HG03095 (cell line): ENCODE results near the gene ASIC3.
A peak's percentile ranks its signal among the peaks of the same experiment; 100 is the strongest.

Experiments
- ATAC-seq: cut with Tn5 transposase; IDR thresholded peaks from one replicate; pipeline ENCODE4 v1.9.1; 2021; ENCODE audit warnings: moderate library complexity; ENCODE audit not compliant: unreplicated experiment

The ASIC3 gene

GRCh38 chr7:151056666-151057505 lies 8.6 kb downstream of the ASIC3 start:
- no peak for ATAC-seq

DNA sequence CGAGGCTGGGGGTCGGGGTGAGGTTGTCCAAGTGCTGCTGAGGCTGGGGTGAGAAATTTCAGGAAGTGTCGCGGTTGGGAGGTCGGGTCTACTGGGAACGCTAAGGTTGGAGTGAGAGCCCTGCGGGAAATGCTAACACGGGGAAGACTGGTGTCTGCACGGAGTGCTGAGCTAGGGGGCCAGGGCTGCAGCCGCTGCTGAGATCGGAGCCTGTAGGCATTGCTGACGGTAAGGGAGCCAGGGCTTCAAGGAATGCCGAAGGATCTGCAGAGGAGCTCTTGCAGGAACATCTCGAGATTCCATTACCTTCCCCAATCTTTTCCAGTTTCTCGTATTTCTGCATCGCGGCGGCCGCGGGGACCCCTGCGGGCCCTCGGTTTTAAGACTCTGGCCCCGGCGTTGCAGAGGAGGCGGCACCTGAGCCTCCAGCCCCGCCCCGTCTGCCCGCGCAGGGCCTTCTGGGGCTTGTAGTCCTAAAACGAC lies 9.2 kb downstream of the ASIC3 start, which contains the start of gene CDK5:
CDK5 (minus strand) TSS at position 392 of the 483 bp plus-strand sequence; CDS start at position 343, 49 bp downstream.
- peak; percentile 3 for ATAC-seq

DNA sequence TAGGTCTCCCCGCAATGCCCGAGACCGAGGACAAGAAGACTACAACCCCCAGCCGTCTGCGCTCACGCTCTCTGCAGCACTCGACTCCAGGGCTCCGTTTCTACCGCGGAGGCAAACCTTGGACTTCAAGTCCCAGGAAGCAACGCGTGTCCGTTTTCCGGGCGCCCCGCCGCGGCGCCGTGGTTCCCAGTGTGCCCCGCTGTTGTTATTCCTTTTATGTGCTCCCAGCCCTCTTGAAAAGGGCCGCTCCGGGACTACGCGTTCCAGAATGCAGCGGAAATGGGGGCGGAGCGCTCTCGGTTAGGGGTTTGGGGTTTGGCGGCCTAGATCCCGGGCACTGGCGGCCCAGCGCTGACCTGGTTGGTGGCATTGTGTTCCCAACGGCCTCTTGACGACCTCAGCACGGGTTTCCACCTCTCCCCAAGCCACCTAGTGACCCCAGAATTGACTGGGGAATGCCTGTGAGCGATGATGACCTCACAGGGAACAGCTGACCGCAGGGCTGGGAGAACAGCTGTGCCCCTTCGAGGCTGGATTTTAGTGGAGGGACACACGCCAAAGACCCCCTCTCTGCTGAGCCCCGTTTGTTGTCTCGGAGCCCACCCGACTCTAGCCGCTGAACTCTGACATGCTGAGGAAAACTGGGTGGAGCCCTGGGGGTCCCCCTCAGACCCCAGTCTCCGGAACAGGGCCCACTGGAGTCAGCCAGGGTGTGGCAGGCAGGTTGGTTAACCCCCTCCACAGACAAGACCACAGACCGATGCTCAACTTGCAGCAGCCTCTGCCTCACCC lies 9.9 kb downstream of the ASIC3 start:
- ATAC-seq = peak; percentile 89

- no peak for ATAC-seq
Measured at GRCh38 chr7:151058781-151059366, 10.5 kb downstream of the ASIC3 start.

- ATAC-seq = peak; percentile 26
Measured at GRCh38 chr7:151059367-151060112, 11.2 kb downstream of the ASIC3 start, which contains the start of gene SLC4A2. TSS of gene SLC4A2 (plus strand) at chr7:151059589. CDS start at chr7:151061988, 2,399 bp downstream.

GRCh38 chr7:151060113-151060415 lies 11.7 kb downstream of the ASIC3 start:
- ATAC-seq = no peak

DNA sequence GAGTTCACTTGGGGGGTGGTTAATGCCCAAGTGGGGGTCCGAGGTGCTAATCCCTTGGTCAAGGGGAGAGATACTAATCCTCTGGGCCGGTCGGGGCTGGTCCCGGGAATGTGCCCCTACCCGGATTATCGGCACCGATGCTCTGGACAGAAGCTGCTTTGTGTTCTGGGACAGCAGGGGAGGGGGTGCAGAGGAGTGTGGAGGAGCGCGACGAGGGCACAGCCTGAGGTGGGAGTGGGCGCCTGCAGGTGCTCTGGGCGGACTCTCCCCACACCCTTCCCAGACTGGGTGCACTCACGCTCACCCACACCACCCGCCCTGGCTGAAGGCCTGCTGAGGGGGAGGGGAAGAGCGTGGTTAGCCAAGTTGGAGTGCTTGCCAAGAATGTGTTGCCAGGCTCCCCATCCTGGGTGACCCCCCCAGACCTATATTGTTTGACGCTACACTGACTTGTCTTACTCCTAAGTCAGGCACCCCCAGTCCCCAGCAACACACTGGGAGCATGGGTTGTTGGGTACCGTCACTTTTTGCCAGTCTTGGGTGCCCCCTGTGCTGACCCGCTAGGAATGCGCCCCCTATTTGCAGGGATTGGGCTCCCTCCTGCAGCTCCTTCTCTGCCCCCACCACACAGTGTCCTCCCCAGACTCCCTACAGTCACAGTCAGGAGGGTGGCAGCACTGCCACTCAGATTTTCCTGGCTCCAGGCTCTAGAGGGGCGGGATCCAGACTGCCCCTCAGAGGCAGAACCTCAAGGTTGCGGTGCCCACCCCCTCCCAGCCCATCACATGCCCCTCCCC lies 12.3 kb downstream of the ASIC3 start:
- ATAC-seq = no peak

DNA sequence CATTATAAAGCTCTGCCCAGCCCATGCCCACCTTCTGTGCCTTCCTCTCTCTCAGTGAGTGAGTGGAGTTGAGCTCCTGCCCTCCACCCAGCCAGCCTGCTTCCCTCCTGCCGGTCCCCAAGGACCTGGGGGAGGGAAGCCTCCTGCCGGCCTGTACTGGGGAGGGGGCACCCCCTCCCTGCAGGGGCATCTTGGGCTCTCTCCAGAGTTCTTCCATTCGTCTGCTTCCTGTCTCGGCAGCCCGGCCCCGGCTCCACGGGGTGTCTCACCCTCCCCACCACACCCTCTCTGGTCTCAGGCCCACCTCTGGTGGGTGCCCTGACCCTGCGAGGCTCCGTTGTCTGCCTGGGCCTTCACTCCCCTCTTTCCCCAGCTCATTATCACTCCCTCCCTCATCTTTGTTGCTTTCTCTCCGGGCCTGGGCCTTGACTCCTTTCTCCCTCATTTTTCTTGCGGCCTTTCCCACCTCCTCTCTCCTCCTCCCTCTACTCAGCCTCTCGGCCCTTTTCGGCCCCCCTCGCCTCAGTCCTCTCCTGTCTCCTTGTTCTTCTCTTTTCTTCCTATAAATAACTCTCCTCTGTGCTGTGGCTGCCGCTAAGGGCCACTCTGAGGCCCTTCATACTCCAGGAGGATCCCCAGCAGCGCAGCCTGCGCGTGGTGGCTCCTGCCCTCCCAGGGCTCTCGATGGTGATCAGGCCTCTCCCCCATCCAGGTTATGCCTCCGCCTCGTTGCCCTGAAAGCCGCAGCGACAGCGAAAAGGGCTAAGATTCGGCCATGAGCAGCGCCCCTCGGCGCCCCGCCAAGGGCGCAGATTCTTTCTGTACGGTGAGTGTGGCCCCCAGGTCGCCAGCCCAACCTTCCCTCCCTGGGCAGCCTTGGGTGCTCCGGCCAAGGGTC lies 13.1 kb downstream of the ASIC3 start:
- no peak for ATAC-seq

- no peak for ATAC-seq
Measured at GRCh38 chr7:151062111-151062398, 13.7 kb downstream of the ASIC3 start.

DNA sequence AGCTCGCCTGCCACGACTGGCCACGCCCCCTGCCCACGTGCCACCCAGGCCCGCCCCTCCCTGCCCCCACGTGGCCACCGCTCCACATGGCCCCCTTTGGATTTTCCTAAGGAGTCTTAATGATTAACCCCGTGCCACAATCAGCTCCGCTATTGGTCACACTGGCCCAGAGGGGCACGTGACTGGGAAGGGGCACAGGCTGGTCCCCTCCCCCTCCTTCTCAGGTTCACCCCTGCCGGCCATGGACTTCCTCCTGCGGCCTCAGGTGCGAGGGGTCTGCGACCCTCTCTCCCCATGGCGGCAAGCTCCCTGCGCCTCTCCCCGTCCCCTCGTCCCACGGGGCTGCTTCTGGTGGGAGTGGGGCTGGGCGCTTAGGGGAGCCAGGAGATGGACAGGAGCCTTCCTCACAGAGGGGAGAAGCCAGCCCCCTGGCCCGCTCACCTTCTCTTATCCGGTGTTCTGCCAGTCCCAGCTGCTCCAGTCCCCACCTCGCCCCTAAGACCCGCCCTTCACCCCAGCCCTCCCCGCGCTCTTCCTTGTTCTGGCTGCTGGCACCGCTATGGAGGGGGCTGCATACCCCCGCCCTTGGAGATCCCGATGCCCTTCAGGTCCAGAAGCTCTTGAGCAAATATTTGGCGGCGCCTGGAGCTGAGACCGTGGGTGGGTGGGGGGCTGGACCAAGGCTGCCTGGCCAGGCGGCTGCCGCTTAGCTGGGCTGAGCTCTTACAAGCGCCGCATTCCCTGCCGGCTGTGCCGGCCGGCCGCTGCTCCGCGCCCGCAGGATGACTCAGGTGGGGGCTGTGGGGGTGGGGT lies 14.3 kb downstream of the ASIC3 start:
- ATAC-seq = no peak

DNA sequence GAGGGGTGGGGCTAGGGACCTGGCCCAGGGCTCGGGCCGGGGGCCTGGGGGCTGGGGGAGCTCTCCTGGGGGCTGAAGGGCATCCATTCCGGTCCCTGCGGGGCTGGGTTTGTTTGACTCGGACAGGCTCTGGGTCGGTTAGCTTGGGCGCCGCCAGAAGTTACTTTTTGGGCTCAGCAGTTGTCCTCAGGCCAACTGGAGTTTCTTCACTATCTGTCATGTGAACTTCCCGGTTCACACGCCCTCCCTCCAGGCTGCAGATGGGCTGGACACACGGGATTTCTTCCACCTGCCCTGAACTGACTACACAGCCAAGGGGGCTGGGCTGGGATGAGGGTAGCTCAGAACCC lies 14.9 kb downstream of the ASIC3 start:
- no peak for ATAC-seq

- ATAC-seq = no peak
Measured at GRCh38 chr7:151064454-151064853, 16.1 kb downstream of the ASIC3 start.

GRCh38 chr7:151064993-151065392 lies 16.7 kb downstream of the ASIC3 start:
- ATAC-seq = no peak

DNA sequence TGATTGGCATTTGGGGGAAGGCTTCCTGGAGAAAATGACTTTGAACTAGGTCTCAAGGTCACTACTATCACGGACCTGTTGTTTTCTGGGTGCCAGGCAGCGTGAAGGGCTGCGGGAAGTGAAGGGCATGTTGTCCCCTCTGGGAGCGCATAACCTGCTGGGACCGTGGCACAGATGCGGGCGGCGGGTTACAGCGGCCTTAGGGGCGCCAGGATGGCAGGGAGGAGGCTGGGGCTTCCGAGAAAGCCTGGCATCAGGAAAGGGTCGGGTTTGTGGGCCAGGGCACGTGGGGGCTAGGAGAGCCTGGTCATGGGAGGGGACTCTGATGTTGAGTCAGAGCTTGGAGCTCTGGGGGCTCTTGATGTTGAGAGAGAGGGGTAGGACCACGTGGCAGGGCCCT lies 17.2 kb downstream of the ASIC3 start:
- ATAC-seq = no peak

- ATAC-seq = no peak
Measured at GRCh38 chr7:151066273-151066974, 18.1 kb downstream of the ASIC3 start.

DNA sequence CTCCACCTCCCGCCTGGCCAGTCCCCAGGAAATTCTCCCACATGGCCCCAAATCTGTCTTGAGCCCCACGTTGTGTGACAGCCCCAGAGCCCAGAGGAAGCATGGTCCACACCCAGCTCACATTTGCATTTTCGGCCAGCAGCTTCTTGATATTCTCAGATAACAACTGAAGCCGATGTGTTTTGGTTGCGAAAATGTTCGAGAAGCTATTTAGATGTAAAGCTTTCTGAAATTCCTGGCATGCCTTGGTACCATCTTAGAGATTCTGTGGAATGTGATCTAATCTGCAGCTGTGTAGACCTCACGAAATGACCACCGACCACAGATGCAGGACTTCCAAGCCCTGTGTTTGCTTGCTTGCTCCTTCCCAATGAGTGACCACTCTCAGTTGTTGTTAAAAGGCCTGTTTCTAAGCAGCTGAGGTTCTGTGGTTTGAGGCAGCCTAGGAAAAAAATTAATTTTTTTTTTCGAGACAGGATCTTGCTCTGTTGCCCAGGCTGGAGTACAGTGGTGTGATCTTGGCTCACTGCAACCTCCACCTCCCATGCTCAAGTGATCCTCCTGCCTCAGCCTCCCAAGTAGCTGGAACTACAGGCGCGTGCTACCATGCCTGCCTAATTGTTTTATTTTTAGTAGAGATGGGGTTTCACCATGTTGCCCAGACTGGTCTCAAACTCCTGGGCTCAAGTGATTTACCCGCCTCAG lies 19.9 kb downstream of the ASIC3 start:
- no peak for ATAC-seq

DNA sequence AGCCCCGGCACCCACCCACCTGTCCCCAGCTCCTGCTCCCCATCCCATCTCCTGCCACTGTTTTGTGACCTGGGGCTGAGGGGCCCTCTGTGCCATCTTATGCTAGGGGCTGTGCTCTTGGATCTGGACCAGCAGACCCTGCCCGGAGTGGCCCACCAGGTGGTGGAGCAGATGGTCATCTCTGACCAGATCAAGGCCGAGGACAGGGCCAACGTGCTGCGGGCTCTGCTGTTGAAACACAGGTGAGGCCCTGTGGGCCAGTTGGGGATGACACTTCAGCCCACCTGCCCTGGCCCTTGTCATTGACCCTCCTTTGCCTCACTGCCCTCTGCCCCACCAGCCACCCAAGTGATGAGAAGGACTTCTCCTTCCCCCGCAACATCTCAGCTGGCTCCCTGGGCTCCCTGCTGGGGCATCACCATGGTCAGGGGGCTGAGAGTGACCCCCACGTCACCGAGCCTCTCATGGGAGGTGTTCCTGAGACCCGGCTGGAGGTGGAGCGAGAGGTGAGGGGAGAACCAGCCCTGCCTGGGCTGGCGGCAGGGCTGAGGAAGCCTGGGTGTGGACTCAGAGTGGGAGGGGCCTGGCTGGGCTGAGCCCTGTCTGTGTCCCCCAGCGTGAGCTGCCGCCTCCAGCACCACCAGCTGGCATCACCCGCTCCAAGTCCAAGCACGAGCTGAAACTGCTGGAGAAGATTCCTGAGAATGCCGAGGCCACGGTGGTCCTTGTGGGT lies 21.7 kb downstream of the ASIC3 start:
- ATAC-seq = no peak
